ENCODE data around the gene MAPKAPK5.

Gene MAPKAPK5

GRCh38 chr12:111926631-111927030 lies 84.6 kb downstream of the MAPKAPK5 start:
- no peak for TF ChIP-seq FOXP2 (optimal IDR thresholded peaks at IDR 0.05; ENCODE audit: borderline replicate concordance, extremely low read depth, extremely low read length, insufficient read depth)
- no peak for TF ChIP-seq SIN3A (IDR thresholded peaks at IDR 0.05; ENCODE audit: borderline replicate concordance, insufficient read depth, low read length)
- TF ChIP-seq REST (IDR thresholded peaks at IDR 0.05; ENCODE audit: insufficient read depth in 1 of 2, low read depth in 2 of 2, low read length in 2 of 2): no peak
- TF ChIP-seq TAF1 (IDR thresholded peaks at IDR 0.05; ENCODE audit: borderline replicate concordance, insufficient read depth, low read length): no peak
- TF ChIP-seq POLR2AphosphoS5 (IDR thresholded peaks at IDR 0.05; ENCODE audit: low read depth, low read length): no peak

DNA sequence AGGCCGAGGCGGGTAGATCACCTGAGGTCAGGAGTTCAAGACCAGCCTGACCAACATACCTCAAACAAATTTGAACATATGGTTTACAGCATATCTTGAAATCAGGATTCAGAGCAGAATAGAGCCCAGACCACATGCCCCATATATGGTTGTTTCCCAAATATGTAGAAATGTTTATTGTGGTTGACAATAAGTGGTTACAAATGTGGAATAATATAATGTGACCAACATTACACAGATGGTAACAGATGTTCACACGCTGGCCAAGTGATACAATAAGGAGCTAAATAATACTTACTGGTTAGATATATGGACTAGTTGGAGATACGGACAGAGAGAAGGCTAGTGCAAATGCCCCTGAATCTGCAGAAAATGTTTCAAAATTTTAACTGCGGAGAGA lies 85.3 kb downstream of the MAPKAPK5 start:
- TF ChIP-seq TAF1 (IDR thresholded peaks at IDR 0.05; ENCODE audit: borderline replicate concordance, insufficient read depth, low read length) (no peak), POLR2AphosphoS5 (IDR thresholded peaks at IDR 0.05; ENCODE audit: low read depth, low read length) (no peak), FOXP2 (optimal IDR thresholded peaks at IDR 0.05; ENCODE audit: borderline replicate concordance, extremely low read depth, extremely low read length, insufficient read depth) (no peak), REST (IDR thresholded peaks at IDR 0.05; ENCODE audit: insufficient read depth in 1 of 2, low read depth in 2 of 2, low read length in 2 of 2) (no peak), SIN3A (IDR thresholded peaks at IDR 0.05; ENCODE audit: borderline replicate concordance, insufficient read depth, low read length) (no peak)

- no peak for TF ChIP-seq SIN3A (IDR thresholded peaks at IDR 0.05; ENCODE audit: borderline replicate concordance, insufficient read depth, low read length)
- no peak for TF ChIP-seq TAF1 (IDR thresholded peaks at IDR 0.05; ENCODE audit: borderline replicate concordance, insufficient read depth, low read length)
- no peak for TF ChIP-seq FOXP2 (optimal IDR thresholded peaks at IDR 0.05; ENCODE audit: borderline replicate concordance, extremely low read depth, extremely low read length, insufficient read depth)
- TF ChIP-seq POLR2AphosphoS5 (IDR thresholded peaks at IDR 0.05; ENCODE audit: low read depth, low read length): no peak
- no peak for TF ChIP-seq REST (IDR thresholded peaks at IDR 0.05; ENCODE audit: insufficient read depth in 1 of 2, low read depth in 2 of 2, low read length in 2 of 2)
Measured at GRCh38 chr12:111932241-111932640, 90.2 kb downstream of the MAPKAPK5 start.

DNA sequence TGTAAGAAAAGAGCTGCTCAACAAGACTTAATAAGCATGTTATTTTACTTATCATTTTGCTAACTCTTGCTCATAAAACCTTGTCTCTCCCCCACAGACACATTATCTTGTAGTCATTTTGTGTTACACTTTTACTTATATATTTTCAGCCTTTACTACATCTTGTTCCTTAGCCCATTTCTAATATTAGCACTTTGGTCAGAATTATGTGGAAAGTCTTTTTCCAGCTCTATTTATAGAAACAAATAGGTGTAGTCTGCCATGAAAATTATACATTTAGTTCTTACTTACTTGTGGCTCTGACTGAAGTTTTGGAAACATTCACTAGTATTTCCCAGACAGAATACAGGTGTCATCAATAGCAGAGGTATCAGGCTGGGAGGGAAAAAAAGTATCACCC lies 94.8 kb downstream of the MAPKAPK5 start:
- TF ChIP-seq SIN3A (IDR thresholded peaks at IDR 0.05; ENCODE audit: borderline replicate concordance, insufficient read depth, low read length) (no peak), FOXP2 (optimal IDR thresholded peaks at IDR 0.05; ENCODE audit: borderline replicate concordance, extremely low read depth, extremely low read length, insufficient read depth) (no peak), REST (IDR thresholded peaks at IDR 0.05; ENCODE audit: insufficient read depth in 1 of 2, low read depth in 2 of 2, low read length in 2 of 2) (no peak), TAF1 (IDR thresholded peaks at IDR 0.05; ENCODE audit: borderline replicate concordance, insufficient read depth, low read length) (no peak), POLR2AphosphoS5 (IDR thresholded peaks at IDR 0.05; ENCODE audit: low read depth, low read length) (no peak)

DNA sequence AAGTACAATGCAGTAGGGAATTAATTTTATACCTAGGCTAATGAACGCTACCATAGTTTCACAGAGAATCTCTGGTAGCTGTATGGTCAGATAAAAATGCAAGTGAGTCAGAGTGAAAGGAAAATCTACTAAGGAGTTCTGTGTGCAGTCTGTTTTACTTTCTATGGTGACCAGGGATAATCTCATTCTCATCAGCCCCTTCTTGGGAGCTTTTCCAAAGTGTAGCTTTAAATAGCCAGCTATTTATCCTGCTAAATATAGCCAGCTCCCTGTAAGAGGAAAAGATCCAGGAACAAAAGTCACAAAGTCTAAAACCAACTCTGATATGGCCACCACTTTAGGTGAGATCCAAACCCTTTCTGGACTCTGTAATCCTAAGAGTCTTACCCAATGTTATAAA lies 95.4 kb downstream of the MAPKAPK5 start:
- no peak for TF ChIP-seq SIN3A (IDR thresholded peaks at IDR 0.05; ENCODE audit: borderline replicate concordance, insufficient read depth, low read length)
- TF ChIP-seq TAF1 (IDR thresholded peaks at IDR 0.05; ENCODE audit: borderline replicate concordance, insufficient read depth, low read length): no peak
- no peak for TF ChIP-seq REST (IDR thresholded peaks at IDR 0.05; ENCODE audit: insufficient read depth in 1 of 2, low read depth in 2 of 2, low read length in 2 of 2)
